C4-2B (cell line): ENCODE data around the gene CNTD1.

ENCODE experiments used
- CTCF ChIP-seq: fragments of 450-650 bp; conservative IDR thresholded peaks from 2 replicates; pipeline ENCODE4 v1.5.1; 2017; ENCODE audit warnings: mild to moderate bottlenecking
- ZFX ChIP-seq: fragments of 450-650 bp; IDR thresholded peaks from 2 replicates; pipeline ENCODE4 v1.6.1; 2017

- TF ChIP-seq CTCF = no peak
- TF ChIP-seq ZFX = no peak
These were observed 32.3 kb downstream of the CNTD1 start for GRCh38 chr17:42830971-42831370.
